Left lung (tissue), 10 donors: ENCODE measurements around the gene EIF2S2. TPM values are rescaled to one million over a fixed set of nuclear protein-coding genes. Genes with fewer than 3 reads are reported as not detected.

Experiments used
- ATAC-seq: fragments of 200-7000 bp; cut with Tn5 transposase; one replicate; pipeline ENCODE4 v1.9.1; 2020; ENCODE audit warnings: moderate library complexity
- DNase-seq, 4 donors: peaks; one replicate each; pipeline ENCODE4 v3.0.0-alpha.2; 2013 to 2020
- H3K27ac ChIP-seq, 2 donors: fragments of 200-600 bp; sonication (generic) in 1 of 2; one replicate each; pipeline versions ENCODE4 v1.5.0 to v1.8.0; 2020 to 2021
- H3K27me3 ChIP-seq, 2 donors: fragments of 200-600 bp; sonication (generic) in 1 of 2; one replicate each; pipeline versions ENCODE4 v1.5.0 to v1.8.0; 2020 to 2021
- H3K36me3 ChIP-seq, 2 donors: fragments of 200-600 bp; sonication (generic) in 1 of 2; one replicate each; pipeline versions ENCODE4 v1.5.0 to v1.8.0; 2020 to 2021
- H3K4me1 ChIP-seq, 2 donors: fragments of 200-600 bp; one replicate each; pipeline ENCODE4 v1.8.0; 2021
- H3K4me3 ChIP-seq, 2 donors: fragments of 200-600 bp; sonication (generic) in 1 of 2; one replicate each; pipeline versions ENCODE4 v1.5.0 to v1.8.0; 2020 to 2021; ENCODE audit warnings: mild to moderate bottlenecking in 1 of 2
- H3K9me3 ChIP-seq, 2 donors: fragments of 200-600 bp; sonication (generic) in 1 of 2; one replicate each; pipeline versions ENCODE4 v1.5.0 to v1.8.0; 2020 to 2021
- intact Hi-C, 2 donors: fragments of 100-400 bp; cut with DNase I; formaldehyde crosslinking; loops; one replicate each; pipeline versions ENCODE4 v1.11.2 to v1.14.2; 2022
- polyA plus RNA-seq, 6 donors: library from polyadenylated mRNA; unstranded; fragments of 120-200 nt; gene quantifications; one replicate each; pipeline ENCODE4 v1.2.1, GENCODE V29; 2013; ENCODE audit not compliant: insufficient read length in 6 of 6
- total RNA-seq, 2 donors: library from RNA; stranded (reverse); fragmentation: NEBNext Ultra II Directional; extraction: Animal tissue kit (Norgen Biotek cat#: 25700); gene quantifications; one replicate each; pipeline ENCODE4 v1.2.1, GENCODE V29; 2021
- TF ChIP-seq, protein P1 (sequence below), 2 donors: fragments of 200-600 bp; sonication (generic) in 1 of 2; IDR thresholded peaks; one replicate each; pipeline versions ENCODE4 v1.5.0 to v1.8.0; 2021; ENCODE audit warnings: antibody characterized with exemption in 2 of 2
- donor health status: DM: no; HTN: yes; CAD: no.
- donor health status: DM: no; HTN: no; CAD: no.

The EIF2S2 gene
- total and polyA plus RNA-seq, 8 donors, result 41.7 to 61.6 (median 45.9) TPM

DNA sequence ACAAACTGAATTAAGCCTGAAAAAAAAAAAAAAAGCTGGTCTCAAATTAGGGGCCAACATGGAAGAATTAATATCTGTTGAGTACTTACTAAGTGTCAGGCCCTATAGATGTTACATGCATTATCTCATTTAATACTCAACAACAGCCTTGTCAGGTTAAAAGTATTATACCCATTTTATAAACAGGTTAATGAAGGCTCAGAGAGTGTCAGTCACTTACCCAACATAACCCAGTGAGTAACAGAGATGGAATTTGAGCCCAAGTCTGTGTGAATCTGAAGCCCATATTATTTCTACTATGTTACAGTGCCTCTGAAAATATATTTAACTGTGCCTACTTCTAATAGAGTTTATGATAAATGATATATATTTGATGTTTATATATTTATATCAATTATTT is 11.3 kb upstream of the EIF2S2 start:
- DNase-seq, result no peak
- TF ChIP-seq, protein P1, sequence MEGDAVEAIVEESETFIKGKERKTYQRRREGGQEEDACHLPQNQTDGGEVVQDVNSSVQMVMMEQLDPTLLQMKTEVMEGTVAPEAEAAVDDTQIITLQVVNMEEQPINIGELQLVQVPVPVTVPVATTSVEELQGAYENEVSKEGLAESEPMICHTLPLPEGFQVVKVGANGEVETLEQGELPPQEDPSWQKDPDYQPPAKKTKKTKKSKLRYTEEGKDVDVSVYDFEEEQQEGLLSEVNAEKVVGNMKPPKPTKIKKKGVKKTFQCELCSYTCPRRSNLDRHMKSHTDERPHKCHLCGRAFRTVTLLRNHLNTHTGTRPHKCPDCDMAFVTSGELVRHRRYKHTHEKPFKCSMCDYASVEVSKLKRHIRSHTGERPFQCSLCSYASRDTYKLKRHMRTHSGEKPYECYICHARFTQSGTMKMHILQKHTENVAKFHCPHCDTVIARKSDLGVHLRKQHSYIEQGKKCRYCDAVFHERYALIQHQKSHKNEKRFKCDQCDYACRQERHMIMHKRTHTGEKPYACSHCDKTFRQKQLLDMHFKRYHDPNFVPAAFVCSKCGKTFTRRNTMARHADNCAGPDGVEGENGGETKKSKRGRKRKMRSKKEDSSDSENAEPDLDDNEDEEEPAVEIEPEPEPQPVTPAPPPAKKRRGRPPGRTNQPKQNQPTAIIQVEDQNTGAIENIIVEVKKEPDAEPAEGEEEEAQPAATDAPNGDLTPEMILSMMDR (IDR thresholded peaks at IDR 0.05), result no peak
- no peaks in the 10 kb centered on the region for H3K36me3 ChIP-seq
- H3K9me3 ChIP-seq, result no peaks in the 10 kb centered on the region
- H3K4me3 ChIP-seq, result no peak overlapping the region
- H3K27me3 ChIP-seq, result no peaks in the 10 kb centered on the region
- no peaks in the 10 kb centered on the region for H3K4me1 ChIP-seq
- no peak overlapping the region for H3K27ac ChIP-seq
- no peak for ATAC-seq
- intact Hi-C loops, result no loop called here

DNA sequence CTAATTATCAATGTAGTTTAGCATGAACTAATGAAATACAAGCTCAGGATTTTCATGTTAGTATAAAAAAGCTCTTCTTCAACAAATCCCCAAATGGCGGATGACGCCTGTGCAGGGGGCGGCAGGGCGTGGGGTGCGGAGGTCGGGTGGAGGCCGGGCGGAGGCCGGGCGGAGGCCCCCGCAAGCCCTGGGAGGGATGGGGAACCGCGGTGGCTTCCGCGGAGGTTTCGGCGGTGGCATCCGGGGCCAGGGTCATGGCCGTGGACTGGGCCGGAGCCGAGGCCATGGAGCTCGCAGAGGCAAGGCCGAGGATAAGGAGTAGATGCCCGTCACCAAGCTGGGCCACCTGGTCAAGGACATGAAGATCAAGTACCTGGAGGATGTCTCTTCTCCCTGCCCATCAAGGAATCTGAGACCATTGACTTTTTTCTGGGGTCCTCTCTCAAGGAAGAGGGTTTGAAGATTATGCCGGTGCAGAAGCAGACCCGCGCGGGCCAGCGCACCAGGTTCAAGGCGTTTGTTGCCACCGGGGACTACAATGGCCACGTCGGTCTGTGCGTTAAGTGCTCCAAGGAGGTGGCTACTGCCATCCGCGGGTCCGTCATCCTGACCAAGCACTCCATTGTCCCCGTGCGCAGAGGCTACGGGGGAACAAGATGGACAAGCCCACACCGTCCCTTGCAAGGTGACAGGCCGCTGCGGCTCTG is 10.4 kb upstream of the EIF2S2 start:
- Histone ChIP-seq H3K27ac (no peak overlapping the region), H3K4me1 (no peaks in the 10 kb centered on the region), H3K27me3 (no peaks in the 10 kb centered on the region), H3K36me3 (no peaks in the 10 kb centered on the region), H3K4me3 (no peak overlapping the region), H3K9me3 (no peaks in the 10 kb centered on the region)
- ATAC-seq (no peak), DNase-seq (no peak)
- intact Hi-C loops, result no loop called here
- TF ChIP-seq, protein P1 (IDR thresholded peaks at IDR 0.05), result no peak

DNA sequence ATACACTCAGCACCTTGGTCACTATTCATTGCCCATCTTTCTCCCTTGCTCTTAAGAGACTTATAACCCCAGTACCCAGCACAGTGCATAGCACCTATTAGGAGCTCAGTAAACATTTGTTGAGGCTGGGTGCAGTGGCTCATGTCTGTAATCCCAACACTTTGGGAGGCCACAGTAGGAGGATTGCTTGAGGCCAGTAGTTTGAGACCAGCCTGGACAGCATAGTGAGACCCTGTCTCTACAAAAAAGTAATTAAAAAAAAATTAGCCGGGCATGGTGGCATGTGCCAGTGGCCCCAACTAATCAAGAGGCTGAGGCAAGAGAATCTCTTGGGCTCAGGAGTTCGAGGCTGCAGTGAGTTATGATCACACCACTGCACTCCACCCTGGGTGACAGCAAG is 8.2 kb upstream of the EIF2S2 start:
- DNase-seq, result no peak
- Histone ChIP-seq H3K9me3 (no peaks in the 10 kb centered on the region), H3K4me1 (no peaks in the 10 kb centered on the region), H3K4me3 (no peak overlapping the region), H3K27ac (no peak overlapping the region), H3K36me3 (no peaks in the 10 kb centered on the region), H3K27me3 (no peaks in the 10 kb centered on the region)
- TF ChIP-seq, protein P1 (IDR thresholded peaks at IDR 0.05), result no peak
- no peak for ATAC-seq
- intact Hi-C loops, result no loop called here

DNA sequence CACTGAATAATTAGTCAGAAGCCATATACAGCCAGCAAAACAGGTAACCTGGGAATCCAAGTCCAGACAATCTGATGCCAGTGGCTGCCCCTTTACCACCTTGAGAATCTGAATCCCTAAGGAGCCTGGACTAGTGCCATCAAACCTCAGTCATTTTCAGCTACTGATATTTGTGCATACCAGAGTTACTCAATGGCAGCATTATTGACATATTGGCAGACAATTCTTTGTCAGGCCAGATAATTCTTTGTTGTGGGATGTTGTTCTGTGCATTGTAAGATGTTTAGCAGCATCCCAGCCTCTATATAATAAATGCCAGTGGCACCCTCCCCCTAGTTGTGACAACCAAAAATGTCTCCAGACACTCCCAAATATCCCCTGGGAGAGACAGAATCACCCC is 3.2 kb upstream of the EIF2S2 start:
- Histone ChIP-seq H3K36me3 (no peaks in the 10 kb centered on the region), H3K4me3 (no peak overlapping the region), H3K27me3 (no peaks in the 10 kb centered on the region), H3K9me3 (no peaks in the 10 kb centered on the region), H3K27ac (no peak overlapping the region), H3K4me1 (peaks cover 7 to 15% of the 10 kb centered on the region in 2 donors)
- no peak for ATAC-seq
- TF ChIP-seq, protein P1 (IDR thresholded peaks at IDR 0.05), result no peak
- no peak for DNase-seq
- intact Hi-C loops, result no loop called here

DNA sequence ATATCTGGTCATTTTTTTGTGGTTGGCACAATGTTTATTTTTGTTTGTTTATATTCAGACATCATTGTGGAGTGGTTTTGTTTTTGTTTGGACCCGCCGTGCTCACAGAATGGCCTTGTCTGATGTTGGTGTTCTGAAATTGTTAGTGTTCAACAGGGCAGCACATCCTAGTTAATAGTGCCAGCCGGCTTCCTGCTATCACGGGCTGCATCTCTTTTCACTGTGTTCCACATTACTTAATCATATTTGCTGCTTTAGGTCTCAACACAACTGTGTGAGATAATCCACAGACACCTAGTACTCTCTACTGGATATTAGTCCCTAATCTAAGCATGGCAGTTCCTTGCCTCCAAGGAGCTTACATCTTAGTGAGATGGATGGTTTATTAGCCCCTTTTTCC is 2.8 kb upstream of the EIF2S2 start:
- ATAC-seq (no peak), DNase-seq (no peak)
- Histone ChIP-seq H3K27ac (no peak overlapping the region), H3K36me3 (no peaks in the 10 kb centered on the region), H3K4me3 (no peak overlapping the region), H3K4me1 (peaks cover 10 to 20% of the 10 kb centered on the region in 2 donors), H3K9me3 (no peaks in the 10 kb centered on the region), H3K27me3 (no peaks in the 10 kb centered on the region)
- intact Hi-C loops, result no loop called here
- TF ChIP-seq, protein P1 (IDR thresholded peaks at IDR 0.05), result no peak
